H1 (cell line): ENCODE data around the gene ADGRL3.

Experiments used
- CEBPB ChIP-seq: IDR thresholded peaks from 2 replicates; pipeline ENCODE4 v1.6.1; 2012; ENCODE audit warnings: low read depth, low read length
- CHD2 ChIP-seq: IDR thresholded peaks from 2 replicates; pipeline ENCODE4 v1.6.1; 2012; ENCODE audit warnings: low read length, improper control_type of control experiment
- CTCF ChIP-seq, 3 experiments: IDR thresholded peaks; 1 replicate in 2 of 3; 2 replicates in 1 of 3; pipeline versions ENCODE4 v1.5.1 to v1.6.1; 2011; ENCODE audit warnings: low read length in 3 of 3, mild to moderate bottlenecking in 3 of 3, inconsistent platforms in 2 of 3, low read depth in 1 of 3, moderate library complexity in 1 of 3; ENCODE audit not compliant: insufficient read depth in 1 of 3; ENCODE audit errors: control extremely low read depth in 1 of 3
- EP300 ChIP-seq, 2 experiments: IDR thresholded peaks; 1 replicate in 1 of 2; 2 replicates in 1 of 2; pipeline ENCODE4 v1.6.1; 2011 to 2012; ENCODE audit warnings: low read depth in 2 of 2, low read length in 2 of 2, mild to moderate bottlenecking in 2 of 2, borderline replicate concordance in 1 of 2, inconsistent platforms in 1 of 2, moderate library complexity in 1 of 2
- EZH2 ChIP-seq: fragments of 200-600 bp; sonication (generic); IDR thresholded peaks from 2 replicates; pipeline ENCODE4 v1.7.1; 2012; ENCODE audit warnings: low read depth, mild to moderate bottlenecking, moderate library complexity, low read length, inconsistent platforms; ENCODE audit not compliant: severe bottlenecking
- GTF2F1 ChIP-seq: IDR thresholded peaks from 2 replicates; pipeline ENCODE4 v1.6.1; 2012; ENCODE audit warnings: low read depth, low read length, improper control_type of control experiment, borderline replicate concordance
- MAX ChIP-seq: IDR thresholded peaks from 2 replicates; pipeline ENCODE4 v1.6.1; 2012; ENCODE audit warnings: inconsistent platforms
- POLR2A ChIP-seq, 2 experiments: IDR thresholded peaks; 1 replicate in 1 of 2; 2 replicates in 1 of 2; pipeline ENCODE4 v1.6.1; 2011; ENCODE audit warnings: low read depth in 2 of 2, low read length in 2 of 2, mild to moderate bottlenecking in 2 of 2; ENCODE audit errors: control extremely low read depth in 1 of 2
- RNF2 ChIP-seq: fragments of 200-900, 300-1000 bp; sonication (generic); IDR thresholded peaks from 2 replicates; pipeline ENCODE4 v1.7.1; 2016; ENCODE audit warnings: borderline replicate concordance, low read depth, mild to moderate bottlenecking, antibody characterized with exemption, low read length; ENCODE audit not compliant: poor library complexity, severe bottlenecking; ENCODE audit errors: missing control alignments
- SIN3A ChIP-seq, 2 experiments: IDR thresholded peaks in 1 of 2; conservative IDR thresholded peaks in 1 of 2; 2 replicates each; pipeline ENCODE4 v1.6.1; 2011 to 2012; ENCODE audit warnings: low read length in 2 of 2, improper control_type of control experiment in 1 of 2, low read depth in 1 of 2, mild to moderate bottlenecking in 1 of 2
- SP1 ChIP-seq: IDR thresholded peaks from 2 replicates; pipeline ENCODE4 v1.6.1; 2011; ENCODE audit warnings: low read depth, low read length
- USF2 ChIP-seq: IDR thresholded peaks from 2 replicates; pipeline ENCODE4 v1.6.1; 2011; ENCODE audit warnings: low read length, improper control_type of control experiment

GRCh38 chr4:62004881-62005280 is 804.8 kb downstream of the ADGRL3 start:
- TF ChIP-seq USF2 (no peak), MAX (no peak), CEBPB (no peak), EP300 (IDR thresholded peaks at IDR 0.05; ENCODE audit: borderline replicate concordance in 1 of 2, low read depth in 2 of 2, low read length in 2 of 2) (no peak), CHD2 (no peak), CTCF (IDR thresholded peaks at IDR 0.05; ENCODE audit: control extremely low read depth in 1 of 3, insufficient read depth in 1 of 3, low read depth in 1 of 3, low read length in 3 of 3) (no peak), RNF2 (no peak), EZH2 (no peak), POLR2A (IDR thresholded peaks at IDR 0.05; ENCODE audit: control extremely low read depth in 1 of 2, low read depth in 2 of 2, low read length in 2 of 2) (no peak), SP1 (no peak), SIN3A (conservative IDR thresholded peaks at IDR 0.05 in 1 of 2, IDR thresholded peaks at IDR 0.05 in 1 of 2; ENCODE audit: low read depth in 1 of 2, low read length in 2 of 2) (no peak), GTF2F1 (no peak)
